K562 (cell line): ENCODE measurements around the gene SIGLEC15. TPM values are rescaled to one million over a fixed set of nuclear protein-coding genes. Genes with fewer than 3 reads are reported as not detected.

Experiments
- ATAC-seq: fragments of 200-7000 bp; cut with Tn5 transposase; 3 replicates; pipeline ENCODE4 v1.9.1; 2020; ENCODE audit warnings: moderate library complexity
- BruUV-seq: library from RNA; stranded (reverse); fragments of 400-500 nt; replicated peaks from 2 replicates; lab custom pipeline; 2021; lab: Mats Ljungman, UMichigan
- CTCF ChIA-PET: fragments of 300-600 bp; formaldehyde crosslinking; extraction: SDS; loops from one replicate; lab custom pipeline; 2021; ENCODE audit warnings: low intra/inter-chr PET ratio; lab: Yijun Ruan, JAX
- POLR2A ChIA-PET: fragments of 300-600, 350-650 bp; sonication (Branson Sonifier 250); formaldehyde crosslinking; extraction: SDS; loops from one replicate; lab custom pipeline; 2021; ENCODE audit warnings: antibody characterized with exemption, inconsistent platforms; lab: Yijun Ruan, JAX
- DNase-seq, 4 experiments: peaks; one replicate each; pipeline versions ENCODE4 v3.0.0 to v3.0.0-alpha.2; 2011 to 2018; ENCODE audit warnings: low spot score in 3 of 4, mixed read lengths in 3 of 4; ENCODE audit errors: extremely low read depth in 1 of 4
- FAIRE-seq: peaks from 2 replicates; lab custom pipeline; 2011; peaks lifted over from hg19 to GRCh38; lab: Jason Lieb, UNC
- H2AFZ ChIP-seq: 2 replicates; pipeline ENCODE4 v1.6.0; 2011; ENCODE audit warnings: low read depth, low read length, control low read depth, inconsistent platforms
- H3K27ac ChIP-seq: fragments of 200-600 bp; 3 replicates; pipeline ENCODE4 v1.8.0; 2011; ENCODE audit warnings: low read depth, mild to moderate bottlenecking, control low read depth, inconsistent platforms, low read length, moderate library complexity, mixed read lengths; ENCODE audit errors: extremely low read depth
- H3K27me3 ChIP-seq, 2 experiments: fragments of 300-600 bp in 1 of 2; 2 replicates in 1 of 2; 3 replicates in 1 of 2; pipeline versions ENCODE4 v1.6.0 to v1.8.0; 2011; ENCODE audit warnings: inconsistent platforms in 2 of 2, low read length in 2 of 2, mild to moderate bottlenecking in 1 of 2, mixed read lengths in 1 of 2, moderate library complexity in 1 of 2; ENCODE audit not compliant: control insufficient read depth in 2 of 2, insufficient read depth in 2 of 2
- H3K36me3 ChIP-seq: fragments of 300-600 bp; 3 replicates; pipeline ENCODE4 v1.8.0; 2011; ENCODE audit warnings: mild to moderate bottlenecking, low read length, inconsistent platforms; ENCODE audit not compliant: control insufficient read depth, insufficient read depth
- H3K4me1 ChIP-seq, 2 experiments: fragments of 200-600 bp in 1 of 2; replicated peaks in 1 of 2; 2 replicates in 1 of 2; 3 replicates in 1 of 2; pipeline versions ENCODE4 v1.5.1 to v1.8.0; 2011; ENCODE audit warnings: inconsistent platforms in 2 of 2, low read length in 2 of 2, mild to moderate bottlenecking in 1 of 2, mixed read lengths in 1 of 2, moderate library complexity in 1 of 2; ENCODE audit not compliant: control insufficient read depth in 2 of 2, insufficient read depth in 2 of 2
- H3K4me2 ChIP-seq: 2 replicates; pipeline ENCODE4 v1.6.1; 2011; ENCODE audit warnings: low read length, control low read depth, inconsistent platforms, mixed read lengths; ENCODE audit not compliant: insufficient read depth
- H3K4me3 ChIP-seq: fragments of 200-600 bp; sonication (generic), shearing (Covaris generic); 2 replicates; pipeline ENCODE4 v1.5.1; 2016; ENCODE audit warnings: control low read depth, inconsistent platforms
- H3K79me2 ChIP-seq: fragments of 200-600 bp; 3 replicates; pipeline ENCODE4 v1.8.0; 2011; ENCODE audit warnings: low read length, inconsistent platforms; ENCODE audit not compliant: control insufficient read depth, insufficient read depth
- H3K9ac ChIP-seq, 2 experiments: 2 replicates each; pipeline versions ENCODE4 v1.6.0 to v1.6.1; 2011; ENCODE audit warnings: low read depth in 2 of 2, low read length in 2 of 2, control low read depth in 1 of 2, inconsistent platforms in 1 of 2, mild to moderate bottlenecking in 1 of 2, mixed read lengths in 1 of 2; ENCODE audit not compliant: insufficient read depth in 1 of 2
- H3K9me1 ChIP-seq: one replicate; pipeline ENCODE4 v1.6.0; 2011; ENCODE audit warnings: inconsistent platforms, mild to moderate bottlenecking, low read length, moderate library complexity; ENCODE audit not compliant: control insufficient read depth, insufficient read depth
- H3K9me3 ChIP-seq: replicated peaks from 2 replicates; pipeline ENCODE4 v1.5.1; 2011; ENCODE audit warnings: low read depth, low read length, inconsistent platforms; ENCODE audit not compliant: control insufficient read depth, insufficient read depth
- H4K20me1 ChIP-seq: replicated peaks from 2 replicates; pipeline ENCODE4 v1.6.1; 2011; ENCODE audit warnings: low read length, inconsistent platforms, mixed read lengths; ENCODE audit not compliant: control insufficient read depth, insufficient read depth
- CTCF ChIP-seq, 3 experiments: IDR thresholded peaks in 2 of 3; conservative IDR thresholded peaks in 1 of 3; 2 replicates each; pipeline ENCODE4 v1.5.1; 2011 to 2012; ENCODE audit warnings: low read length in 3 of 3, mild to moderate bottlenecking in 3 of 3, control low read depth in 2 of 3, improper control_type of control experiment in 1 of 3, inconsistent platforms in 1 of 3, low read depth in 1 of 3, mixed read lengths in 1 of 3, moderate library complexity in 1 of 3; ENCODE audit not compliant: insufficient read depth in 2 of 3
- MAZ ChIP-seq, 2 experiments: fragments of 450-650 bp in 1 of 2; sonication (generic) in 1 of 2; formaldehyde crosslinking; IDR thresholded peaks in 1 of 2; conservative IDR thresholded peaks in 1 of 2; 2 replicates each; pipeline versions ENCODE4 v1.4.0 to v1.5.0; 2020; ENCODE audit warnings: mild to moderate bottlenecking in 1 of 2, missing genetic modification reagents in 1 of 2
- WGBS: fragments of 100-300 bp; shearing (Covaris generic); methylation state at CpG from one replicate; pipeline ENCODE4 v1.1.6; 2016; ENCODE audit warnings: low coverage, mixed read lengths; ENCODE audit not compliant: insufficient coverage; ENCODE audit errors: missing lambda C conversion rate; 5-methylcytosine and 5-hydroxymethylcytosine counted together
- in situ Hi-C: fragments of 300-500 bp; cut with MboI; formaldehyde crosslinking; loops from 4 replicates; pipeline ENCODE4 v1.15.0; 2018; ENCODE audit warnings: inconsistent platforms, mixed read lengths
- intact Hi-C: fragments of 100-400 bp; cut with micrococcal nuclease; formaldehyde crosslinking; loops from 2 replicates; pipeline ENCODE4 v1.14.2; 2022
- polyA plus RNA-seq, 8 experiments: library from polyadenylated mRNA; depleted of rRNA in 4 of 8; stranded (reverse) in 5 of 8; unstranded in 3 of 8; fragments of >200 nt; fragmentation: Nextera tagmentation in 2 of 8; fragmentation: Illumina TruSeq in 1 of 8; extraction: Ambion mirVana in 2 of 8; extraction: Trizol in 1 of 8; gene quantifications; 2 replicates each; pipeline versions ENCODE4 v1.2.1 to v1.2.3, GENCODE V29; 2011 to 2014; ENCODE audit warnings: inconsistent platforms in 1 of 8, missing spikeins in 1 of 8
- total RNA-seq, 7 experiments: library from RNA; depleted of rRNA in 6 of 7; stranded (reverse); fragments of >200 nt in 6 of 7; fragmentation: Illumina TruSeq in 2 of 7; extraction: Trizol in 2 of 7; gene quantifications; 2 replicates each; pipeline versions ENCODE4 v1.2.1 to v1.2.3, GENCODE V29; 2011 to 2021; ENCODE audit warnings: low replicate concordance in 1 of 7

SIGLEC15 gene
- total and polyA plus RNA-seq, 9 of the 15 experiments (the other 6 are each of a cell fraction or from before 2014, with no cell fraction given): not detected

- no peaks in the 10 kb centered on the region for H3K79me2 ChIP-seq
- no peak overlapping the region for H2AFZ ChIP-seq
- ATAC-seq (peak; percentile 71), FAIRE-seq (no peak), DNase-seq (no peak)
- CTCF ChIA-PET: no interaction called here
- H3K4me2 ChIP-seq: no peak overlapping the region
- peaks cover 0 to 4% of the 10 kb centered on the region in 2 experiments; a peak in 1 of 5 replicates for H3K4me1 ChIP-seq
- no peaks in the 10 kb centered on the region for H3K27me3 ChIP-seq
- intact Hi-C loops (no loop called here), in situ Hi-C loops (no loop called here)
- 79% methylated on average over 6 of the region's 10 CpGs for WGBS
- no peak overlapping the region for H3K27ac ChIP-seq
- TF ChIP-seq CTCF (IDR thresholded peaks at IDR 0.05 in 2 of 3, conservative IDR thresholded peaks at IDR 0.05 in 1 of 3; ENCODE audit: insufficient read depth in 2 of 3, low read depth in 1 of 3, low read length in 3 of 3) (peak; percentile 24 to 27 (median 27); a peak in 3 of 6 replicates), MAZ (CRISPR knock-in tag; conservative IDR thresholded peaks at IDR 0.05 in 1 of 2, IDR thresholded peaks at IDR 0.05 in 1 of 2) (no peak)
- no peak overlapping the region for H3K9ac ChIP-seq
- peaks cover 14% of the 10 kb centered on the region; the same call in 1 of the 3 replicates for H3K36me3 ChIP-seq
- POLR2A ChIA-PET: interaction anchor here (0.6 kb wide), 1 partner anchor 14 kb away, joined by 3 read pairs; no protein-coding TSS in a partner anchor
- H3K9me3 ChIP-seq: no peaks in the 10 kb centered on the region
- H4K20me1 ChIP-seq: no peaks in the 10 kb centered on the region
- H3K9me1 ChIP-seq: no peaks in the 10 kb centered on the region
- H3K4me3 ChIP-seq: no peak overlapping the region
- no TSS peak for BruUV-seq
Observed at GRCh38 chr18:45850021-45850420, 24.5 kb downstream of the SIGLEC15 start.
